HG02763 (cell line): ENCODE data around the gene ZNF580.

Experiments used
- ATAC-seq: cut with Tn5 transposase; IDR thresholded peaks from one replicate; pipeline ENCODE4 v1.9.1; 2021; ENCODE audit warnings: mild to moderate bottlenecking, moderate library complexity; ENCODE audit not compliant: unreplicated experiment

The ZNF580 gene

DNA sequence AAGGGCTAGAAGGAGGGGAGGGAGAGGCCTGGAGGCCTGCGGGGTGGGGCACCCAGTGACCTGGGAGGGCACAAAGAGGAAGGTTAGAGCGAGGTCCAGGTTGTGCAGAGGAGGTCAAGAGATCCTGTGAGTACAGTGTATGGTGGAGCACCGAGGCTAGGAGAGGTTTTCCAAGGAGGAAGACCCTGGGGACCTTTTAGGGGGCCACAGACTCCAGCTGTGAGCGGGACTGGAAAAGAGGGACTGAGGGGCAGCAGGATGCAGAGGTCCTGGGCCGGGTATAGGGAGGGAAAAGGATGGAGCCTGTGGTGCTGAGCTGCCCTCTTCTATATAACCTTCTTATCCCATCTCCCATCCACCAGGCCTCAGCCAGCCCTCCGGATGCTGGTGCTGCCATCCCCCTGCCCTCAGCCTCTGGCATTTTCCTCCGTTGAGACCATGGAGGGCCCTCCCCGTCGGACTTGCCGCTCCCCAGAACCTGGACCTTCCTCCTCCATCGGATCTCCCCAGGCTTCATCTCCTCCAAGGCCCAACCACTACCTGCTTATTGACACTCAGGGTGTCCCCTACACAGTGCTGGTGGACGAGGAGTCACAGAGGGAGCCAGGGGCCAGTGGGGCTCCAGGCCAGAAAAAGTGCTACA lies 3.5 kb downstream of the ZNF580 start:
- ATAC-seq = no peak

DNA sequence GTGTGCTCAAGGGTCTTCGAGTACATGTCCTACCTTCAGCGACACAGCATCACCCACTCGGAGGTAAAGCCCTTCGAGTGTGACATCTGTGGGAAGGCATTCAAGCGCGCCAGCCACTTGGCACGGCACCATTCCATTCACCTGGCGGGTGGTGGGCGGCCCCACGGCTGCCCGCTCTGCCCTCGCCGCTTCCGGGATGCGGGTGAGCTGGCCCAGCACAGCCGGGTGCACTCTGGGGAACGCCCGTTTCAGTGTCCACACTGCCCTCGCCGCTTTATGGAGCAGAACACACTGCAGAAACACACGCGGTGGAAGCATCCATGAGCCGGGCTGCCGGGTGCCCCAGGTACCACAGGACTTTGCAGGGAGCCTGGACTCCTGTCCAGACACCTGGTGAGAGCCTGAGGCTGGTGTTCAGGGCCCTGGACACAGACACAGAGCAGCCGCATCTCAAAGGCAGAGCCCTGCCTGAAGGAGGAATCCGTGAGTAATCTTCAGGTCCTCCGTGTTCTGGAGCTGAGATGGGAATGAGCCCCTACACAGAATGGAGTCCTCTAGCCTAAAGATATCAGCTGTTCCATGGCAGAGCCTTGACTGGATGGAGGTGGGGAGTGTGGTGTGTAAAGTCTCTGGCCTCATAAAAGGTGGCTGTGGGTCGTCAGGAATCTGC lies 4.2 kb downstream of the ZNF580 start:
- ATAC-seq = no peak

DNA sequence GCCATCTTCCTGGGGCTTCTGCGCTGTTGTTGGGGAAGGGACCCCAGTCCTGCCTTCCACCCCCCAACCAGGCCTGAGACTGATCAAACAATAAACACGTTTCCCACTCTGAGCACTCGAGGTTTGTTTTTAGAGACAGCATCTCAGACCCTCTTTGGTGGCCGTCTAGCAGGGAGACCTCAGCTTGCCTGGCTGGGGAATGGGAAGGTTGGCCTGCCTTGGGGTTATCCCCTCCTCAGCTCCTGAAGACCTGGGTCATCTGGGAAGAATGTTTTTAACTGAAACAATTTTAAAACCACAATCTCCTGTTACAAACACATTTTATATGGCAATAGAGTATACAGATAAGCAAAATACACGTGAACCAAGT lies 4.7 kb downstream of the ZNF580 start:
- no peak for ATAC-seq

DNA sequence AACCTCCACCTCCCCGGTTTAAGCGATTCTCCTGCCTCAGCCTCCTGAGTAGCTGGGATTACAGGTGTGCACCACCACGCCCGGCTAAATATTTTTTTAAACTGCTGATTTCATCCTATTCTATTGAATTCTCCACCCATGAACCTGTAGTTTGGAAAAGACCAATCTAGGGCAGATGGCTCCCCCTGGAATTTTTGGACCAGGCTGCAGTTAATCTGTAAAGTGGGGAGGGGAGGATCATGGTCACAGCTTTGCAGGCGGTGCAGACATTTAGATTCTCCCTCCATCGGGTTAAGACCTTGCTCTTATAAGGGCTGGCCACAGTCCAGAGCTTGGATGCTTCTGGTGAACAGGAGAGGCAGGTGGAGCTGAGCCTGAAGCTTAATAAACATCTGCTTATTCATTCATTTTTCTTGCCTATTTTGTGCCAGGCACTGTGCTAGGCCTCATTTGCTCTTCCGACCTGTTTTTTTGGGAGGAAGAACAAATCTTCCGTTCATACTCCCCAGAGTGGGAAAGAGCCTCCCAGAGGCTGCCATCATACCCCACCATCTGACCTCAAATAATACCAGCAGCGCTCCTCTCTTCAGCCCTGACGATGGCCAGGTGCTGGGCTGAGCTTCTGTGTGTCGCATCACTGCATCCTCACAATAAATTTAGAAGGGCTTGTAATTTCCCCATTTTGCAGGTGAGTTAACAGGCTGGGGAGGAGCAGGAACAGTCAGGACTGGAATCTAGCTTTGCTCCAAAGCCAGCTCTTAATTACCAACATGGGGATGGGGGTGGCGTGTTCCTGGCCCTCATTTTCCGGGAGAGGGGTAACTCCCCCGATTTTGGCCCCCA lies 6.3 kb downstream of the ZNF580 start:
- no peak for ATAC-seq

DNA sequence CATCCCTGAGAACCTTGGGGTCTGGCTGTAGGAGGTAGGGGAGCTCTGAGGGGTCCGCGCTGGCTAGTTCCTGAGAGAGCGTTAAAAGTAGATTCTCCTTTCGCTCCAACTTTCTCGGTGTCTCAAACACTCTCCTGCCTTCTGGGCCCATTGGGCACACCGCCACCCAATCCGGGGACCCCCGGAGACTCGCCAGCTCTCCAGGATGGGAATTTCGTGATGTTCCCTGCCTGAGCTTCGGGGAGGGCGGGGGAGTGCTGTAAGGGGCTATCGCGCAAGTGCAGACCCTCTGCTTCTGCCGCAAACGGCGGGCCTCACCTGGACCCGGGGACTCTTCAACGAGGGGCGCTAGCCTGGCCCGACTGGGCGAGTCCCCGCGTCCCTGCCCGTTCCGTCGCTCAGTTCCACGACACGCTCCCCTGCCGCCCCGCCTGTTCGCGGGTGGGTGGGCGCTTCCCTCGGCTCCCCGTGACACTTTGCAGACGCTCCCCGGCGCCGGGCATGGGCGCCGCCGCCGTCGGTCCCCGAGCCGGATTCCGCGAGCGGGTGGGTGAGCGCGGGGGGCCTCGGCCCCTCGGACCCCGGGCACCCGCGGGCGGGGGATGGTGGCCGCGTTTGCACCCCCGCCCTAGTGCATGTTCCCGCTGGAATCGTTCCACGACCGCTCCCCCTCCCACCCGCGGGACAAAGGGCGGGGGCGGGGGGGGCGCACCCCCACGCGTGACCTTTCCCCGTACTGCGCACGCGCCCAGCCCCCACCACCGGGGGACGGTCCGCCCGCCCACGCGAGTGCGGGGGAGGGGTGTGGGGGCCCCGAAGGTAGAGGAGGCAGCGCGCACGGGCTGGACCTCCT lies 7.2 kb downstream of the ZNF580 start, which contains the start of gene CCDC106:
CCDC106 (plus strand) TSS at position 481 of the 853 bp plus-strand sequence. CDS start 835 bp downstream, outside the sequence.
- peak; percentile 32 for ATAC-seq

DNA sequence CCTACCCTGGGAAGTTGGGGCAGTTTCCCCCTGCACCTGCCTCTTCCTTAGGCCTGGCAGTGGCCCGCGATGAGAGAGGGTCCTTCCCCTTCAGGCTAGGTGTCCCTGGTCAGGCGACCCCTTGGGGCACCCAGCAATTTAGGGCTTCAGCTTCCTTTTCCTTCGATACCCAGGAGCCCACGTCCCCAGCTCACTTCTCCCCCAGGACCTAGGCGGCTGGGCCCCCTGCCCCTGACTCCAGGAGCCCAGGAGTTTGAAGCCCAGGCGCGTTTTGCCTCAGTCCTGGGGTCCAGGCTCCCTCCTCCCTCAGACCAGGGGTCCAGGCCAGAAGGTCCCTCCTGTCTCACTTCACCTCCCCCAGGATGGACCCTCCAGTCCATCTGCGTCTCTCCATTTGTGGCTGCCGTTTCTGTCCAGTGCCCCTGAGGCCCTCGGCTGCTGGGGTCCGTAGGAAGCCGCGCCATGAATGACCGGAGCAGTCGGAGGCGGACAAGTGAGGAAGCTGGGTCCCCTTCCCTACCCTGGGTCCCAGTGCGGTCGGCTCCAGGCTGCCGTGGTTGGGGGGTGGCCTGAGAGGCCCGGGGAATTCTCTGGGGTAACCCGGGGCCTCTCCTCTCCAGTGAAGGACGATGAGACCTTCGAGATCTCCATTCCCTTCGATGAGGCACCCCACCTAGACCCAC lies 7.9 kb downstream of the ZNF580 start:
- no peak for ATAC-seq

DNA sequence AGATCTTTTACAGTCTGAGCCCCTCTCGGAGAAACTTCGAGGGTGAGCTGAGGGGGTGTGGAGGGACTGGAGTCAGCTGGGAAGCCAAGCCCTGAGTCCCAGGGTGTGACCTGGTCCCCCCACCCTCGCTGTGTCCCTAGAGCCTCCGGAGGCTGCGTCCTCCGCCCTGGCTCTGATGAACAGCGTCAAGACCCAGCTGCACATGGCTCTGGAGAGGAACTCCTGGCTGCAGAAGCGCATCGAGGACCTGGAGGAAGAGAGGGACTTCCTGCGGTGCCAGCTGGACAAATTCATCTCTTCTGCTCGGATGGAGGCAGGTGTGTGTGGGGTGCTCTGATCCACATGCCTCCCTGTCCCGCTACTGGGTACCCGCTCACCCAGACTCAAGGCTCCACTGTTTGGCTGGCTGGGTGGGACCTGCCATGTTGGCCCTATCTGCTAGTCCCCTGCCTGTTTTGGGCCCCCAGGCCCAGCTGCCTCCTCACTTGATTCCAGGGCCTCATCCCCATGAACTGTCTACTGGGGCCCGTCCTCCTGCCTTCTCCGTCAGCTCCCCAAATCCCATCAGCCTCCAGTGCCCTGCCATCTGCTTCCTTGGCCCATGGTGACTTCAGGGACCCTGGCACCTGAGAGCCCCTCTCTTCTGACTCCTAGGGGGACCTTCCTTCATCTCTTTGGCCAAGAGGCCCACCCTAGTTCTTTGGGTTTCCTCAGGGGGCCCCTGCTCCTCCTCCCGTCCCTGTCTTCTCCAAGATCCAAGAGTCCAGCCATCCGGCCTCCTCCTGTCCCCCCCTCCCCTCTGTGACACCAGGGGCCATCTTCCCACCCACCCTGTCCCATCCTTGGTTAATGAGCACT lies 8.7 kb downstream of the ZNF580 start:
- no peak for ATAC-seq

DNA sequence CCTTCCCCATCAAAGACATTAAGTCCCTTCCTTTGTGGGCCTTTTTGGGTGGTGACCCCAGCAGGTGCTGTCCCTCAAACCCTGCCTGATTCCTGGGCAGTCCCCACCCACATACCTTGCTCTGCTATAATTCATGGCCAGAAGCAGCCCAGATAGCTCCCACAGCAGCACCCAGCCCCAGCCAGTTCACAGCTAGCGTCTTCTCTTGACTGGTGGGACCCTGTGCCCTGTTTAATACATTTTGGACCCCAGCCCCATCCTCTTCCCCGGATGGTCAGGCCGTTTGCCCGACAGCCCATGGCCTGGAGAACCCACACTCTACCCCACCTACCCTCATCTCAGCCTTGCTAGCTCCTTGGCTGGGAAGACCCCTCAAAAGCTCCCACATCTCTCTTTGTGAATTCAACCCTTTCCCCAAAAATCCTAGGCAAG lies 9.3 kb downstream of the ZNF580 start:
- no peak for ATAC-seq

DNA sequence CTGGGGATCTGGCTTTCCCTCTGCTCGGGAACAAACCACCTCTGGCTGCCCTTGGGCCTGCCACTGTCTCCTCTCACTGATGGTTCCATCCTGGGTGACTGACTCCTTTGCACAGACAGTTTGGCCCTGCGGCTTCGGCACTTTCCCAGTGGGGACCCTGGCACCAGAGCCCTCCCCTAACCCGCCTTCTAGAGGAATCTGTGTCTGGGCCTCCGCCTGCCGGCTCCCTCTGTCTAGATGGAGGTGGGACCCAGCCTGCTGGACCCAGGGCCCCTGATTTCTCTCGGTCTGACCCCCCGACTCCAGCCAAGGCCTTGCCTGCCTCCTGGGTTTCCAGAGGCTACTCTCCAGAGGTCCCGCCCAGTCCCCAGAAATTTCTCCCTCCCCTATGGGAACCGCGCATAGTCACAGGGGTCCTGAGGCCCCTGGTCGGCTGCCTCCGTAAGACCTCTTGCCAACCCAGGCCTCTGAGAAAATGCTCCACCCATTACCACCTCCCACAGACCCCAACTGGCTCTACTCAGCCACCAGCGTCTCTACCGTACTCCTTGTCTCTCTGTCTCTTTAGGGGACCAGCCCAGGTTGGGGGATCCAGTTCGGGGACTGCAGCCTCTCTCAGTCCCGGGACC lies 9.9 kb downstream of the ZNF580 start:
- no peak for ATAC-seq

DNA sequence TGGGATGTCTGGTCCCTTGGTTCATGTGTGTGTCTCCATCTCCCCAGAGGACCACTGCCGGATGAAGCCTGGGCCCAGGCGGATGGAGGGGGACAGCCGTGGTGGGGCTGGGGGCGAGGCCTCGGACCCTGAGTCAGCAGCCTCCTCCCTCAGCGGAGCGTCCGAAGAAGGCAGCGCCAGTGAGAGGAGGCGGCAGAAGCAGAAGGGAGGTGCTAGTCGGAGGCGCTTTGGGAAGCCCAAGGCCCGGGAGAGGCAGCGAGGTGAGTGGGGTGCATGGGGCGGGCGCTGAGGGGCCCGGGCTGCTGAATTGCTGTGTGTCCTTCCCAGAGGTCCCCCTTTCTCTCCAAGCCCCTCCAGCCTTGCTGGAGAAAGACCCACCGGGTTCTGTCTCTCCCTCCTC lies 10.4 kb downstream of the ZNF580 start:
- no peak for ATAC-seq

DNA sequence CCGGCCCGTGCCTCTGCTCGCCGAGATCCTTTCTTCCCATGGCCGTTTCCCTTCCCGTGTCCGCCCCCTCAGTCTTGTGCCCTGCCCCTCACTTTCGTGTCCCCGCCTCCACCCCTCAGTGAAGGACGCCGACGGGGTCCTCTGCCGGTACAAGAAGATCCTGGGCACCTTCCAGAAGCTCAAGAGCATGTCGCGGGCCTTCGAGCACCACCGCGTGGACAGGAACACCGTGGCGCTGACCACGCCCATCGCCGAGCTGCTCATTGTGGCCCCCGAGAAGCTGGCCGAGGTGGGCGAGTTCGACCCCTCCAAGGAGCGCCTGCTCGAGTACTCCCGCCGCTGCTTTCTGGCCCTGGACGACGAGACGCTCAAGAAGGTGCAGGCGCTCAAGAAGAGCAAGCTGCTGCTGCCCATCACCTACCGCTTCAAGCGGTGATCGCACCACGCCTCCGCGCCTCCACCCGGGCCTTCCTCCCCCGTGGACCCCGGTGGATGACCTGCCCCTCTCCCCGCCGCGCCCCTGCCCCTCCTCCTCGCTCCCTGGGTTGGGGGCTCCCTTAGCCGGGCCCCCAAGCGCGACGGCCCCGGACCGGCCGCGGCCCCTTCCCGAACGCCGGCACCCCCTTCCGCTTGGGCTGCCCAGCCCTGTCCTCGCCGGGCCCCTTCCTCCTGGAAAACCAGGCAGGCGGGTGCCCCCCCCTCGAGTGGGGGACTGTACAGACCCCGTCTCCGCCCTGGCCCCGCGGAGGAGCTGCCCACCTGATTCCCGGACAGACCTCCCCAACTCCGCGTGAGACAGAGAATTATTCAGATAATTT lies 11.7 kb downstream of the ZNF580 start:
- no peak for ATAC-seq

DNA sequence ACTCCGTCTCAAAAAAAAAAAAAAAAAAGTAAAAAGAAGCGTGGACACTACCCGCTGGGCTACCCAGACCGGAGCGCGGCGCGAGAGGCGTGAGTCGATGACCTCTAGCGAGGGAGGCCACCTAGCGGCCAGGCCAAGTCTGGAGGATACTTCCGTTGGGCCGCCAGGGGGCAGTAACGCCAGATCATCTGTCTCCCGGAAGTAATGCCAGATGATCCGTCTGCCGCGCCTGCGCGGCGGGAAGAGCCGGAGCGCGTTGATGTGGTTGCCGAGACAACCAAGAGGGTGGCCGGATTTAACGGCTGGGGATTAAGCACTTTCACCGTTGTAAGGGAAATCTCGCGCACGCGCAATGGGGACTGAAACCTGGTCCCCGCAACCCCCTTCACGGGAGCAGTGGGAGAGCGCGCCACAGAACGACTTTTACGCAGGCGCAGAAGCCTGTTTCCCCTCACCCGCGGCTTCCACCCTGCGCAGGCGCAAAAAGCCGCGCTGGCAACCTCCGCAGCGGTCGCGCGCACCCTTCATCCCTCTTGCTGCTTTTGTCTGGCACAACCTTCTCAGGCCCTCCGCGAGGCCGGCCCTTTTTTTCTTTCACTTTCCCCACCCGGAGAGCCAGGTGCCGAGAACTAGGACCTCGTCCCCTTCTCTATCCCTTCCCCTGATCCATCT lies 13.0 kb downstream of the ZNF580 start:
- ATAC-seq = peak; percentile 42

DNA sequence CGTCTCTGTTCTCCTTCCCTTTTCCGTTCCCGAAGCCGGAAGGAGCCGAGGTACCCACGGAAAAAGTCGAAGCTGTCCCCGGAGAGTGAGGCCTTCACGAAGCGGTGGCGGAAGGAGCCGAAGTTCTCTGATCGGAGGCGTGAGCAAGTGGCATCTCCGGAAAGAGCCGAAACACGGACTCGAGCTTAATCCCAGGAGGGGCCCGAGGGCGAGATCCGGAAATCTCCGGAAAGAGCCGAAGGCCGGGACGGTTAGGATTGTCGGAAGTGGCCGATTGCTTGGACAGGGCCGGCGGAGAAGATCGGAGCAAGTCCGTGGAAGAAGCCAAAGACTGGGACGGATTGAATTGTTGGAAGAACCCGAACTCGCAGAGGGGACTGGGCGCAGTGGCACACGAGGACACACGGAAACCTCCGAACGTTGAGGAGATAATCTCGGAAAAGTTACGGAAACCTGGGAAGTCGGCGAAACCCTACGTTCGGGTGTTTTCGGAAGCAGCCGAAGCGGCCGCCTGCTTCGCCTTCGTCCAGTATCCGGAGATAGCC lies 13.6 kb downstream of the ZNF580 start:
- peak; percentile 60 for ATAC-seq

DNA sequence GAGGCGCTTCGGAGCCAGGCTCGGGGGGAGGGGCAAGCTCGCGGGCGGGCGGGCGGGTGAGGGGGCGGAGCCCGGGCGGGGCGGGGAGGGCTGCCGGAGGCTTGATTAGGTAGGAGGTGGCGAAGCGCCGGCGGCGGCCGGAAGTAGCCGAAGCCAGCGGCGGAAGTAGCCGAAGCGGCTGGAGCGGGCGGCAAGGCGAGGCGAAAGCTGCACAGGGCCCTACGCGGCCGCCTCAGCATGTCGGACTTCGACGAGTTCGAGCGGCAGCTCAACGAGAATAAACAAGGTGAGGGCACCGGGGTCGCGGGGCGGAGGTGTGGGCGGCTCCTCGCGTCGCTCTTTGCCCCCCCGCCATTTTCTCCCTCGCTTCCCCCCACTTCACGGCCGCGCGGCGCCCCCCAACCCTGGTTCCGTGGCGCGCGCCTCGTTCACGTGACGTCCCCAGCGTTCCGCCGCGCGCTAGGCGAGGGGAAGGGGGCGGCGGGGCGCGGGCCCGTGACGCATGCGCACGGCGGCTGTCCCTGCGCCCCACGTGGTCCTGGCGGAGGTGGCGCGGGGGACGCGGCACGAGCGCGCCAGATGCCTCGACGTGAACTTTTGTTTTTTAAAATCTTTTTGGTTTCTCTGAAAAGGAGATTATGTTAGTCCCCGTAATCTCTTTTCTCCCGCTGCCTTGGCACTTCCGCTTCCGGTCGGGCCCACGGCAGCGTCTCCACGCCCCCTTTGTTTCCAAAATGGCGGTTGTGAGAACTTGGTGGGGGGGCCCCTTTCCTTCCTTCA lies 14.3 kb downstream of the ZNF580 start, which contains the start of gene U2AF2:
U2AF2 (plus strand) TSS at position 168 of the 780 bp plus-strand sequence; CDS start at position 238, 70 bp downstream.
- ATAC-seq = peak; percentile 30

DNA sequence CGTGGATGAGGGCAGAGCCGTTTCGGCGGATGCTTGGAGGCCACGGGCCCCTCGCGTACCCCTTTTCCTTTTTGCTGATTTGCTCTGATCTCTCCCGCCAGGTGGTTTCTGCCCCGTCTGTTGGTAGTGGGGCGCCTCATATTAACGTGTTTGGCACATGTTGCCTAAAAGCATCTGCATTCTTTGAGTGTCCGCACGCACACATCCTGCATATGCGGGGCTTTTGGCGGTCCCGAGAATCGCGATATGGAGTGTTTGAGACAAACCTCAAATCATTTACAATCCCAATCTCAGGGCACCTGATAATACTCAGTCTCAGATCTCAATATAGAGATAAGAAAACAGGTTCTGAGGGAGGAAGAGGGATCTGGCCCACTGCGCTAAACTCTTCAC lies 14.8 kb downstream of the ZNF580 start:
- no peak for ATAC-seq

DNA sequence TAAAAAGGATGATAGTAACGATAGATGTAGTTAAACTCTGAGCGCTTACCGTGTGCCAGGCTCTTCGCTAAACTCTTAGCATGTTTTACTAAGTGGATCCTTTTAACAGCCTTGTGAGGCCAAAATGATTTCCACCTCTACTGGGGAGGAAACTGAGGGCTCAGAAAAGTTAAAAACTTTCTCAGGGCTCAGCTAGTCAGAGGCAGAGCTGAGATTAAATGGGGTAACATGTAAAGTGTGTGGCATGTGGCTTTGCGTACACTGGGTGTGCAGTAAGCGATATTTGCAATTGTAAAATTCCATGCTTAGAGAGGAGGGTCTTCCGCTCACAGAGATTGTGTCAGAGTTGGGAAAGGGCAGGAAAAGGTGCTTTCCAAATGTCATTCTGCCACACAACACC lies 15.8 kb downstream of the ZNF580 start:
- ATAC-seq = no peak
